CD4-positive, alpha-beta memory T cell (primary cell): ENCODE measurements around the gene ANKS6. TPM values are rescaled to one million over a fixed set of nuclear protein-coding genes. Genes with fewer than 3 reads are reported as not detected.

Experiments used
- CTCF ChIA-PET: fragments of 350-600 bp; sonication (Branson Sonifier 250); formaldehyde crosslinking; loops from one replicate; lab custom pipeline; 2021; ENCODE audit warnings: inconsistent platforms; ENCODE audit not compliant: partially characterized antibody; lab: Charles Lee
- POLR2A ChIA-PET: fragments of 350-600 bp; sonication (Branson Sonifier 250); formaldehyde crosslinking; loops from one replicate; lab custom pipeline; 2021; ENCODE audit not compliant: partially characterized antibody; lab: Charles Lee
- DNase-seq, 5 donors: peaks; one replicate each; pipeline versions ENCODE4 v3.0.0 to v3.0.0-alpha.2; 2020 to 2022; ENCODE audit warnings: mixed read lengths in 1 of 5
- H3K27ac ChIP-seq: one replicate; pipeline ENCODE4 v1.7.0; 2013; ENCODE audit warnings: low read depth, low read length
- H3K27me3 ChIP-seq: 2 replicates; pipeline ENCODE4 v1.7.0; 2013; ENCODE audit warnings: mild to moderate bottlenecking, low read length, moderate library complexity; ENCODE audit not compliant: insufficient read depth
- H3K36me3 ChIP-seq: 2 replicates; pipeline ENCODE4 v1.7.0; 2013; ENCODE audit warnings: mild to moderate bottlenecking, low read length, moderate library complexity; ENCODE audit not compliant: insufficient read depth
- H3K4me1 ChIP-seq: 2 replicates; pipeline ENCODE4 v1.7.0; 2013; ENCODE audit warnings: mild to moderate bottlenecking, low read length, moderate library complexity; ENCODE audit not compliant: insufficient read depth
- H3K4me3 ChIP-seq, 2 donors: one replicate each; pipeline ENCODE4 v1.7.0; 2013; ENCODE audit warnings: low read length in 2 of 2, mild to moderate bottlenecking in 1 of 2
- H3K9me3 ChIP-seq, 2 donors: one replicate each; pipeline ENCODE4 v1.7.0; 2013; ENCODE audit warnings: low read length in 2 of 2, control low read depth in 1 of 2; ENCODE audit not compliant: control insufficient read depth in 1 of 2
- H3K27ac Mint-ChIP-seq, 7 donors: one replicate each; pipeline ENCODE4 v1.8.0; 2020 to 2021; ENCODE audit warnings: mixed read lengths in 7 of 7, mild to moderate bottlenecking in 6 of 7, inconsistent platforms in 3 of 7, moderate library complexity in 3 of 7
- H3K27me3 Mint-ChIP-seq, 2 donors: one replicate each; pipeline ENCODE4 v1.8.0; 2020 to 2021; ENCODE audit warnings: mixed read lengths in 2 of 2
- H3K36me3 Mint-ChIP-seq, 2 donors: one replicate each; pipeline ENCODE4 v1.8.0; 2020 to 2021; ENCODE audit warnings: mixed read lengths in 2 of 2, inconsistent platforms in 1 of 2, mild to moderate bottlenecking in 1 of 2
- H3K4me1 Mint-ChIP-seq, 4 donors: one replicate each; pipeline ENCODE4 v1.8.0; 2020 to 2021; ENCODE audit warnings: mixed read lengths in 4 of 4, mild to moderate bottlenecking in 1 of 4
- H3K4me3 Mint-ChIP-seq, 8 donors: one replicate each; pipeline ENCODE4 v1.8.0; 2020 to 2021; ENCODE audit warnings: mixed read lengths in 8 of 8, mild to moderate bottlenecking in 7 of 8, moderate library complexity in 6 of 8, inconsistent platforms in 3 of 8
- H3K9me3 Mint-ChIP-seq, 8 donors: one replicate each; pipeline ENCODE4 v1.8.0; 2020 to 2021; ENCODE audit warnings: mixed read lengths in 8 of 8, mild to moderate bottlenecking in 5 of 8, inconsistent platforms in 3 of 8, moderate library complexity in 1 of 8
- intact Hi-C: fragments of 100-400 bp; cut with micrococcal nuclease; formaldehyde crosslinking; loops from one replicate; pipeline ENCODE4 v1.15.1; 2023
- polyA plus RNA-seq, 2 donors: library from polyadenylated mRNA; unstranded; fragments of 300-500 nt; fragmentation: Illumina TruSeq; gene quantifications; one replicate each; pipeline ENCODE4 v1.2.3, GENCODE V29; 2021
- total RNA-seq, 2 experiments: library from RNA; stranded (reverse); gene quantifications; one replicate each; pipeline ENCODE4 v1.2.3, GENCODE V29; 2021

ANKS6 gene
- total and polyA plus RNA-seq, 4 experiments from 2014 or later = 2.5 to 12.2 (median 9.6) TPM

- H3K4me3 Mint-ChIP-seq = no peak overlapping the region
- no peaks in the 10 kb centered on the region for H3K27me3 ChIP-seq
- H3K27me3 Mint-ChIP-seq = no peaks in the 10 kb centered on the region
- H3K9me3 ChIP-seq = no peaks in the 10 kb centered on the region
- ChIA-PET POLR2A (no interaction called here), CTCF (no interaction called here)
- peaks cover 0 to 1% (median 0%) of the 10 kb centered on the region in 4 donors for H3K4me1 Mint-ChIP-seq
- no peaks in the 10 kb centered on the region for H3K36me3 ChIP-seq
- H3K27ac Mint-ChIP-seq = no peak overlapping the region
- intact Hi-C loops = no loop called here
- no peaks in the 10 kb centered on the region for H3K9me3 Mint-ChIP-seq
- no peak for DNase-seq
- H3K27ac ChIP-seq = no peak overlapping the region
- no peaks in the 10 kb centered on the region for H3K4me1 ChIP-seq
- H3K36me3 Mint-ChIP-seq = peaks cover 30 to 40% of the 10 kb centered on the region in 2 donors
- H3K4me3 ChIP-seq = no peak overlapping the region
Observed at GRCh38 chr9:98829766-98830165, 33.4 kb upstream of the ANKS6 start.

GRCh38 chr9:98826716-98827115 lies 30.4 kb upstream of the ANKS6 start:
- Mint-ChIP-seq H3K9me3 (no peaks in the 10 kb centered on the region), H3K27ac (peak overlapping the region in 1 of 7 donors; percentile 12), H3K36me3 (peaks cover 32 to 35% of the 10 kb centered on the region in 2 donors), H3K4me1 (peaks cover 0 to 2% (median under 1%) of the 10 kb centered on the region in 4 donors), H3K4me3 (no peak overlapping the region), H3K27me3 (no peaks in the 10 kb centered on the region)
- POLR2A ChIA-PET = no interaction called here
- no peaks in the 10 kb centered on the region for H3K27me3 ChIP-seq
- no peak overlapping the region for H3K27ac ChIP-seq
- intact Hi-C loops = no loop called here
- H3K4me1 ChIP-seq = no peaks in the 10 kb centered on the region
- H3K36me3 ChIP-seq = peaks cover 5% of the 10 kb centered on the region
- H3K9me3 ChIP-seq = no peaks in the 10 kb centered on the region
- H3K4me3 ChIP-seq = no peak overlapping the region
- no peak for DNase-seq
- CTCF ChIA-PET = interaction anchor here (1.2 kb wide), 1 partner anchor 22 kb away, joined by 3 read pairs; no protein-coding TSS in a partner anchor

- peaks cover 5% of the 10 kb centered on the region for H3K36me3 ChIP-seq
- H3K4me3 ChIP-seq = no peak overlapping the region
- Mint-ChIP-seq H3K27ac (no peak overlapping the region), H3K9me3 (no peaks in the 10 kb centered on the region), H3K4me1 (peaks cover 0 to 2% (median under 1%) of the 10 kb centered on the region in 4 donors), H3K36me3 (peaks cover 28 to 31% of the 10 kb centered on the region in 2 donors), H3K4me3 (no peak overlapping the region), H3K27me3 (no peaks in the 10 kb centered on the region)
- POLR2A ChIA-PET = no interaction called here
- H3K4me1 ChIP-seq = no peaks in the 10 kb centered on the region
- intact Hi-C loops = no loop called here
- CTCF ChIA-PET = interaction anchor here (0.7 to 1.4 kb wide), 4 partner anchors 18 to 51 kb away, joined by 3 read pairs; no protein-coding TSS in a partner anchor
- H3K27ac ChIP-seq = no peak overlapping the region
- no peaks in the 10 kb centered on the region for H3K27me3 ChIP-seq
- H3K9me3 ChIP-seq = no peaks in the 10 kb centered on the region
- DNase-seq = no peak
Observed at GRCh38 chr9:98825414-98825813, 29.1 kb upstream of the ANKS6 start.

GRCh38 chr9:98823666-98824334 lies 27.4 kb upstream of the ANKS6 start:
- peaks cover 5% of the 10 kb centered on the region for H3K36me3 ChIP-seq
- ChIA-PET CTCF (no interaction called here), POLR2A (no interaction called here)
- Mint-ChIP-seq H3K27me3 (no peaks in the 10 kb centered on the region), H3K36me3 (peaks cover 24 to 30% of the 10 kb centered on the region in 2 donors), H3K4me3 (no peak overlapping the region), H3K4me1 (peaks cover 0 to 5% (median 1%) of the 10 kb centered on the region in 4 donors), H3K27ac (no peak overlapping the region), H3K9me3 (no peaks in the 10 kb centered on the region)
- no peak for DNase-seq
- no peak overlapping the region for H3K27ac ChIP-seq
- no peak overlapping the region for H3K4me3 ChIP-seq
- intact Hi-C loops = no loop called here
- no peaks in the 10 kb centered on the region for H3K27me3 ChIP-seq
- H3K4me1 ChIP-seq = no peaks in the 10 kb centered on the region
- no peaks in the 10 kb centered on the region for H3K9me3 ChIP-seq

GRCh38 chr9:98822661-98823060 lies 26.3 kb upstream of the ANKS6 start:
- CTCF ChIA-PET = interaction anchor here (0.9 kb wide), 2 partner anchors 25 to 31 kb away, joined by 3 read pairs; no protein-coding TSS in a partner anchor
- H3K4me1 ChIP-seq = no peaks in the 10 kb centered on the region
- no peak for DNase-seq
- peaks cover 17 to 28% of the 10 kb centered on the region in 2 donors for H3K36me3 Mint-ChIP-seq
- H3K9me3 Mint-ChIP-seq = no peaks in the 10 kb centered on the region
- peaks cover 0 to 5% (median under 1%) of the 10 kb centered on the region in 4 donors for H3K4me1 Mint-ChIP-seq
- POLR2A ChIA-PET = no interaction called here
- intact Hi-C loops = no loop called here
- H3K27ac Mint-ChIP-seq = no peak overlapping the region
- no peak overlapping the region for H3K27ac ChIP-seq
- H3K4me3 ChIP-seq = no peak overlapping the region
- no peaks in the 10 kb centered on the region for H3K27me3 Mint-ChIP-seq
- no peaks in the 10 kb centered on the region for H3K9me3 ChIP-seq
- no peak overlapping the region for H3K4me3 Mint-ChIP-seq
- no peaks in the 10 kb centered on the region for H3K27me3 ChIP-seq
- peaks cover 5% of the 10 kb centered on the region for H3K36me3 ChIP-seq

- Histone ChIP-seq H3K27me3 (no peaks in the 10 kb centered on the region), H3K36me3 (peaks cover 5% of the 10 kb centered on the region), H3K9me3 (no peaks in the 10 kb centered on the region), H3K4me1 (no peaks in the 10 kb centered on the region), H3K27ac (no peak overlapping the region), H3K4me3 (no peak overlapping the region)
- H3K27me3 Mint-ChIP-seq = no peaks in the 10 kb centered on the region
- intact Hi-C loops = no loop called here
- POLR2A ChIA-PET = no interaction called here
- H3K27ac Mint-ChIP-seq = no peak overlapping the region
- no peaks in the 10 kb centered on the region for H3K9me3 Mint-ChIP-seq
- no peak for DNase-seq
- peaks cover 11 to 29% of the 10 kb centered on the region in 2 donors for H3K36me3 Mint-ChIP-seq
- peaks cover 0 to 5% (median under 1%) of the 10 kb centered on the region in 4 donors for H3K4me1 Mint-ChIP-seq
- no peak overlapping the region for H3K4me3 Mint-ChIP-seq
- CTCF ChIA-PET = interaction anchor here (0.9 kb wide), 2 partner anchors 26 to 30 kb away, joined by 3 read pairs; no protein-coding TSS in a partner anchor
Observed at GRCh38 chr9:98821831-98822230, 25.5 kb upstream of the ANKS6 start.

GRCh38 chr9:98819231-98819630 lies 22.9 kb upstream of the ANKS6 start:
- intact Hi-C loops = no loop called here
- Histone ChIP-seq H3K4me3 (no peak overlapping the region), H3K27ac (no peak overlapping the region), H3K9me3 (no peaks in the 10 kb centered on the region), H3K4me1 (no peaks in the 10 kb centered on the region), H3K27me3 (no peaks in the 10 kb centered on the region), H3K36me3 (peaks cover 5% of the 10 kb centered on the region)
- no peak overlapping the region for H3K4me3 Mint-ChIP-seq
- H3K4me1 Mint-ChIP-seq = peaks cover 0 to 5% (median under 1%) of the 10 kb centered on the region in 4 donors
- peaks cover 9 to 29% of the 10 kb centered on the region in 2 donors for H3K36me3 Mint-ChIP-seq
- no peak for DNase-seq
- ChIA-PET POLR2A (no interaction called here), CTCF (no interaction called here)
- H3K27ac Mint-ChIP-seq = no peak overlapping the region
- no peaks in the 10 kb centered on the region for H3K27me3 Mint-ChIP-seq
- H3K9me3 Mint-ChIP-seq = no peaks in the 10 kb centered on the region
